ENCODE data around the gene REX1BD. TPM values are rescaled to one million over a fixed set of nuclear protein-coding genes. Genes with fewer than 3 reads are reported as not detected.
A peak's percentile ranks its signal among the peaks of the same experiment; 100 is the strongest.
"Not testable (repeated sequence)": the region's sequence is repeated elsewhere in the genome, so short reads cannot be mapped to it uniquely, and the experiment has no call there.

The REX1BD gene
- total RNA-seq, 1 experiment from 2014 or later: 97.1 TPM

GRCh38 chr19:18540200-18540599 lies 48.4 kb upstream of the REX1BD start:
- H3K4me3 ChIP-seq (replicated peaks in 1 of 2; ENCODE audit: low read depth in 1 of 2, low read length in 2 of 2); H3K4me2 ChIP-seq (ENCODE audit: low read length); RAD21 ChIA-PET (ENCODE audit: low non-redundant PET in 1 of 2, low total read pairs in 2 of 2, uncharacterized antibody in 2 of 2, unreplicated experiment in 2 of 2); BruUV-seq (replicated peaks); H3K9me3 ChIP-seq (ENCODE audit: control insufficient read depth in 1 of 2, insufficient read depth in 1 of 2, low read depth in 1 of 2, low read length in 2 of 2); CTCF ChIA-PET; H2AFZ ChIP-seq (ENCODE audit: low read depth, low read length, poor library complexity, severe bottlenecking); H4K20me1 ChIP-seq (ENCODE audit: insufficient read depth); POLR2A ChIA-PET; H3K9me2 ChIP-seq (ENCODE audit: insufficient read depth); H3K9ac ChIP-seq (ENCODE audit: low read length); DNase-seq (ENCODE audit: low read depth, low spot score); H3K27me3 ChIP-seq (ENCODE audit: insufficient read depth, low read length); intact Hi-C loops (cut with micrococcal nuclease); ATAC-seq; H3K27ac ChIP-seq (ENCODE audit: low read depth, low read length): not testable (repeated sequence)
- Histone ChIP-seq H3K36me3 (ENCODE audit: control insufficient read depth in 1 of 2, insufficient read depth in 2 of 2, low read length in 2 of 2) (peaks cover 20 to 21% of the 10 kb centered on the region in 2 experiments; a peak in 3 of 4 replicates), H3K4me1 (ENCODE audit: control insufficient read depth in 1 of 2, insufficient read depth in 2 of 2, low read length in 2 of 2) (peaks cover 8 to 18% of the 10 kb centered on the region in 2 experiments), H3K79me2 (ENCODE audit: insufficient read depth, low read length) (peaks cover 17% of the 10 kb centered on the region)

DNA sequence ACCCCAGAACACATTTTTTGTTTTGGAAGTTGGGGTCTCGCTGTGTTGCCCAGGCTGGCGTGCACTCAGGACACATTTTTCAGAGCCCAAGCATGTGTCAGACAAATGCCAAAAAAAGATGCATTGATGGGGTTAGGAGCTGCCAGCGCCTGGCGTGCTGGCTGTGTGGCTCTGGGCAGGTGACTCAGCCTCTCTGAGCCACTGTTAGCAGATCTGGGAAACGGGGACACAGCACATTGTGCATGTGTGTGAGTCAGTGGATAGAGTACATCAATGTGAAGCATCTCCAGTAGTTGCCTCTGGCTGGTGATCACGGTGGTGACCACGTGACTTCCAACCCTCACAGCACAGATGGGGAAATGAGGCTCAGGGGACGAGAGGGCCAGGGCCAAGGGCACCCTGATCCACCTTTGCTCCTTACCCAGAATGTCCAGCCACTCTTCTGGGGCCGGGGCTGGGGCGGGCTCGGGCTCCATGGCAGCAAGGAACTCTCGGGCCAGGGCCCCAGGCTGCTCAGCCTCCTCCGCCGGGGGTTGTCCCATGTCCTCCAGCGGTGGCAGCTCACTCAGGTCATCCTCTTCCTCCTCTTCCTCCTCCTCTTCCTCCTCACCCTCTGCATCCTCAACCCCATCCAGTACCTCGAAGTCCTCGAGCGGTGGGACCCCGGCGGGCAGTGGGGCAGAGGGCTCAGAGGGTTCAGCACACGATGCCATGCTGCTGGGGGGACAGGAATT lies 47.2 kb upstream of the REX1BD start:
- ChIA-PET RAD21 (ENCODE audit: low non-redundant PET in 1 of 2, low total read pairs in 2 of 2, uncharacterized antibody in 2 of 2, unreplicated experiment in 2 of 2) (no interaction called here), POLR2A (no interaction called here), CTCF (no interaction called here)
- Histone ChIP-seq H3K9ac (ENCODE audit: low read length) (no peak overlapping the region), H4K20me1 (ENCODE audit: insufficient read depth) (no peaks in the 10 kb centered on the region), H2AFZ (ENCODE audit: low read depth, low read length, poor library complexity, severe bottlenecking) (no peak overlapping the region), H3K4me1 (ENCODE audit: control insufficient read depth in 1 of 2, insufficient read depth in 2 of 2, low read length in 2 of 2) (peaks cover 8 to 18% of the 10 kb centered on the region in 2 experiments), H3K27ac (ENCODE audit: low read depth, low read length) (peak overlapping the region; percentile 80), H3K79me2 (ENCODE audit: insufficient read depth, low read length) (peaks cover 17% of the 10 kb centered on the region), H3K9me3 (ENCODE audit: control insufficient read depth in 1 of 2, insufficient read depth in 1 of 2, low read depth in 1 of 2, low read length in 2 of 2) (no peaks in the 10 kb centered on the region), H3K36me3 (ENCODE audit: control insufficient read depth in 1 of 2, insufficient read depth in 2 of 2, low read length in 2 of 2) (peaks cover 17 to 21% of the 10 kb centered on the region in 2 experiments; a peak in 3 of 4 replicates), H3K4me2 (ENCODE audit: low read length) (peak overlapping the region; percentile 97; the same call in 1 of the 2 replicates), H3K9me2 (ENCODE audit: insufficient read depth) (no peaks in the 10 kb centered on the region), H3K27me3 (ENCODE audit: insufficient read depth, low read length) (no peaks in the 10 kb centered on the region), H3K4me3 (replicated peaks in 1 of 2; ENCODE audit: low read depth in 1 of 2, low read length in 2 of 2) (no peak overlapping the region; a peak in 1 of 4 replicates)
- DNase-seq (ENCODE audit: low read depth, low spot score) (no peak), ATAC-seq (no peak)
- TF ChIP-seq, protein P1, sequence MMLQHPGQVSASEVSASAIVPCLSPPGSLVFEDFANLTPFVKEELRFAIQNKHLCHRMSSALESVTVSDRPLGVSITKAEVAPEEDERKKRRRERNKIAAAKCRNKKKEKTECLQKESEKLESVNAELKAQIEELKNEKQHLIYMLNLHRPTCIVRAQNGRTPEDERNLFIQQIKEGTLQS (IDR thresholded peaks at IDR 0.05): no peak
- TF ChIP-seq SP1 (IDR thresholded peaks at IDR 0.05; ENCODE audit: low read depth): no peak
- TF ChIP-seq EGR1 (IDR thresholded peaks at IDR 0.05; ENCODE audit: low read depth): no peak
- intact Hi-C loops (cut with micrococcal nuclease): no loop called here
- no TSS peak for BruUV-seq (replicated peaks)

Data from HCT116 (cell line).